Colon (tissue), 2 donors: ENCODE measurements around the gene HLA-DPA1.
"Not testable (repeated sequence)": the region's sequence is repeated elsewhere in the genome, so short reads cannot be mapped to it uniquely, and the experiment has no call there.

Source experiments
- FAIRE-seq: peaks from 2 replicates; lab custom pipeline; 2012; peaks lifted over from hg19 to GRCh38; lab: Jason Lieb, UNC
- donor health status: control.
- donor health status: control.

The HLA-DPA1 gene

GRCh38 chr6:33073431-33073871 lies at the start of gene HLA-DPA1:
TSS of gene HLA-DPA1 (minus strand) at chr6:33073649.
- no peak for FAIRE-seq

- no peak for FAIRE-seq
Measured at GRCh38 chr6:33123181-33123580, 49.7 kb upstream of the HLA-DPA1 start.

GRCh38 chr6:33120001-33120400 lies 46.6 kb upstream of the HLA-DPA1 start:
- FAIRE-seq: no peak

GRCh38 chr6:33118525-33119123 lies 45.2 kb upstream of the HLA-DPA1 start:
- peak; percentile 38 for FAIRE-seq

- no peak for FAIRE-seq
Measured at GRCh38 chr6:33117811-33118277, 44.4 kb upstream of the HLA-DPA1 start.

- no peak for FAIRE-seq
Measured at GRCh38 chr6:33116841-33117711, 43.6 kb upstream of the HLA-DPA1 start.

- no peak for FAIRE-seq
Measured at GRCh38 chr6:33116417-33116816, 43.0 kb upstream of the HLA-DPA1 start.

GRCh38 chr6:33114406-33114805 lies 41.0 kb upstream of the HLA-DPA1 start:
- no peak for FAIRE-seq

GRCh38 chr6:33113755-33114154 lies 40.3 kb upstream of the HLA-DPA1 start:
- FAIRE-seq: no peak

- FAIRE-seq: no peak
Measured at GRCh38 chr6:33112148-33112547, 38.7 kb upstream of the HLA-DPA1 start.

GRCh38 chr6:33108307-33108706 lies 34.9 kb upstream of the HLA-DPA1 start:
- no peak for FAIRE-seq

- no peak for FAIRE-seq
Measured at GRCh38 chr6:33107641-33108040, 34.2 kb upstream of the HLA-DPA1 start.

GRCh38 chr6:33105916-33106871 lies 32.7 kb upstream of the HLA-DPA1 start:
- FAIRE-seq: no peak

GRCh38 chr6:33105386-33105785 lies 31.9 kb upstream of the HLA-DPA1 start:
- no peak for FAIRE-seq

- no peak for FAIRE-seq
Measured at GRCh38 chr6:33104887-33105286, 31.4 kb upstream of the HLA-DPA1 start.

GRCh38 chr6:33103776-33104175 lies 30.3 kb upstream of the HLA-DPA1 start:
- FAIRE-seq: no peak

GRCh38 chr6:33101121-33101737 lies 27.8 kb upstream of the HLA-DPA1 start:
- FAIRE-seq: not testable (repeated sequence)

- FAIRE-seq: no peak
Measured at GRCh38 chr6:33095681-33096080, 22.2 kb upstream of the HLA-DPA1 start.

- FAIRE-seq: no peak
Measured at GRCh38 chr6:33093855-33094254, 20.4 kb upstream of the HLA-DPA1 start.

- FAIRE-seq: no peak
Measured at GRCh38 chr6:33092385-33092784, 18.9 kb upstream of the HLA-DPA1 start.

GRCh38 chr6:33091957-33092356 lies 18.5 kb upstream of the HLA-DPA1 start:
- no peak for FAIRE-seq
